GM18508 (cell line): ENCODE results near the gene FABP6.
"Not testable (repeated sequence)": the region's sequence is repeated elsewhere in the genome, so short reads cannot be mapped to it uniquely, and the experiment has no call there.

Experiments
- ATAC-seq: cut with Tn5 transposase; IDR thresholded peaks from one replicate; pipeline ENCODE4 v1.9.1; 2021; ENCODE audit warnings: moderate number of reproducible peaks; ENCODE audit not compliant: insufficient read depth, unreplicated experiment

Gene FABP6, protein sequence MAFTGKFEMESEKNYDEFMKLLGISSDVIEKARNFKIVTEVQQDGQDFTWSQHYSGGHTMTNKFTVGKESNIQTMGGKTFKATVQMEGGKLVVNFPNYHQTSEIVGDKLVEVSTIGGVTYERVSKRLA

DNA sequence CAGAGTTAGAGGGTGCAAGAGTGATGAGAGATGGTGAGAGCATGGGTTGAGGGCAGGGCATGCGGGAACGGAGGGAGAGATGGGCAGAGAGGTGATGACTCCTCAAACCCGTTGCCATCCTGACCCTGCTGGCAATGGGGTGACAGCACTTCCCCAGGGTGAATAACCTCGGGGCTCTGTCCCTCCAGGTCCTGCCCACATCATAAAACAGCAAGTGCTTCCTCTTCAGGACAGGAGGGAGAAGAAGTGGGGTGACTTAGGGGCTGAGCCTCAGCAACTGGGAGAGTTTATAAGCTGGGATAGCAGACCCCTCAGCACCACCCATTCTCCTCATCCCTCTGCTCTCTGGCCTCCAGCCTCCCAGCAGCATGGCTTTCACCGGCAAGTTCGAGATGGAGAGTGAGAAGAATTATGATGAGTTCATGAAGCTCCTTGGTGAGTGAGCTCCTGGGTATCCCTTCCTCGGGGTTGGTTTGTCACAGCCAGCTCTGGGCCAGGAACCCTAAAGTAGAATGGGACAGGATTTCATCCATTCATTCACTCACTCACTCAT is at the start of gene FABP6:
TSS of gene FABP6 (plus strand) at position 317 of the 553 bp plus-strand sequence. CDS start at position 369, 52 bp downstream.
- no peak for ATAC-seq

DNA sequence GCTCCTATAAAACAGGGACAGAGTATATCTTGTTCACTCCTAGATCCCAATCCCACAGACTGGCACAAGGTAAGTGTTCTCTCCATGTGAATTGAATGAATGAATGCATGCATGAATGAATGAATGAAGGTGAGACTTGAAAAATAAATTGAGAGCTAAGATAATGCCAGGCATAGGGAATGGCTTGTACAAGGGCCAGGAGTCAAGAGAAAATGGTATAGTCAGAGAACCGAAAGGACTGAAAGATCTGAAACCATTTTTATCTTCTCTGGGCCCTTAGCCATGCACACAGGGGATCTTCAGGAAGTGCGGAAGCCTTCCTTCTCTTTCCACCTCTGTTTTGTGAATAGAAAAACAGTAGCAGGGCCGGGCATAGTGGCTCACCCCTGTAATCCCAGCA is 48.4 kb upstream of the FABP6 start:
- ATAC-seq, result no peak

DNA sequence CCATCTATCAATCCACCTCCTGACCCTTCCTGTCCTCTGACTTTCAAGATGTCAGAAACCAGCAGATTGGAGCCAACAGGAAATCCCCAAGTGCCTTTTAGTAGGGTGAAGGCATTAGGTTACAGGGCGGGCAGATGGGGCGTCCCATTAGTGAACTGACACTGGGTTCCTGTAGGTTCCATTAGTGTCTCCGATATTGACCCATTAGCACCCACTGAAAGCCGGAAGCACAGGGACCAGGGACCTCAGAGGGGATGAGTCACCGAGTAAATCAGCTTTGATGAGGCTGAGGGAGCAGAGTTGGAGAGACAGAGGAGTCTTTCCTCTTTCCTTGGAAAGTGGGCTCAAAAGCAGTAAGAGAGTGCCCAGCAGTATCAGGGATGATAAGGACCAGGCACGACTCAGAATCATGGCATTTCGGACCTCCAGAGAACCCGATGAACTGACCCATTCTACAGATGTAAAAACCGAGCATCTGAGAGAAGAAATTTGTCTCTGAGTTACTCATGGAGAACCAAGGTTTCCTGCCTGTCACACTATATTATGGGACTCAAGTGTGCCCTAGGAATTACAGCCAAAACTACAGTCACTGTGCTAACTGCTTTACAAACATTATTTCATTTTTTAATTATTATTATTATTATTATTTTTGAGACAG is 47.2 kb upstream of the FABP6 start:
- ATAC-seq, result no peak

DNA sequence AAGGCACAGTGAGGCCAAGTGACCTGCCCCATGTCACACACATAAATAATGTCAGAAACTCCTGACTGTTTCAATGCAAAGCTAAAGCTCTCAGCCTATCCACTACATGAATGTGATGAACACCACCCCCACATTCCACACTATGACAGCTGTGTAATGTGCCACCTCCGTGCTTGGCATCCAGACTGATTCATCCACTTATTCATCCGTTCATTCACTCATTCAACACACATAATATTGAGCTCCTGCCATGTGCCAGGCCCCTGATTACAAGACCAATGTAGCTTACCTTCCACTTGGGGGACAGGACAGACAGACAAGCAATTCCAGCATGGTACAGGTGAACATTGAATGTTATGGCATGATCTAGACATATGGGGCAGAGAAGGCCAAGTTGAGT is 46.2 kb upstream of the FABP6 start:
- ATAC-seq, result no peak

DNA sequence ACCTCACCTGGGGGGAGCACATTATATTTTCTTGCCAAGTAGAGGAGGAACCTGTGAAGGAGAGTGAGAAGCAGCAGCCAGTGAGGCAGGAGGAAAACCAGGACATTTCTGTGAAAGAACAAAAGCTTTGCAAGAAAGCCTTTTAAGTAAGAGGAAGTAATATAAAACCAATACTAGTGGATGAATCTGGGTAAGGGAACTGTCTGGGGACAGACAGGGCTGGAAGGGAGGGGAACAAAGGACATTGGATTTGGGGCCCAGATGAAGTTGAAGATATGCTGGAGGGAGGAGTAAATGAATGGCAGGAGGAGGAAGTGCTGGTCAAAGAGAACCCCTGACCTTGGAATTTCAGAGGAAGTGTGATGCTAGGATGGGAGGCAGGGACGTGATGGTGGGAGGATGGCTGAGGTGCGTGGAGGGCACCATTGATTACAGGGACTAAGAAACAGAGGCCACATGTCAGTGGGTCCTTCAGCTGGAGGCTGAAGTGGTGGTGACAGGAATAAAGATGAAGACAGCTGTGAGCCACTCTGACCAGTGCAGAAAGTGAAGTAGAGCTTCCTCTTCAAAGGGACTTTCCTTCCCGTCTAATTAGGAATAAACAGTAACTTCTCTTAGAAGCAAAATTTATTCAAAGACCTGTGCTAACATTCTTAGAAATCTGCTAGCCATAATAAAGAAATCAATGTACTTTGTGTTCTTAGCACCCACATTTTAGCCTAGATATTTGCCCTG is 43.5 kb upstream of the FABP6 start:
- no peak for ATAC-seq

DNA sequence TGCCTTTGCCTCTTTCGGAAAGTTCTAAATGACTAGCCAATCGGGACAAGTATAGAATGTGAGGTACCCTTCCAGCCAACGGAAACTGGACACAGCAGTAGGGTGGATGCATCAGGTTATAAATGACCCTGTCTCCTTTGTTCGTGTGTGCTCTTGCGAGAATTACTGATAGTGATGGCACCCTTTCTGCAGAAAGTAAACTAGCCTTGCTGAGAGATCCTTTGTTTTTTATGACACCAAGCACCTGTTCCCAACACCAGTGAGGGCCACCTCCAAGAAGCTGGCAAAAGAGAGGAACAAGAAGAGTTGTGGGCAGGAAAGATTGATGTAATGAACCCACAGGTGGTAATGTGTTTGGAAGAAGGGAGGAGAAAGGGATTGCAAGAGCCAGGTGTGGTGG is 42.8 kb upstream of the FABP6 start:
- no peak for ATAC-seq

DNA sequence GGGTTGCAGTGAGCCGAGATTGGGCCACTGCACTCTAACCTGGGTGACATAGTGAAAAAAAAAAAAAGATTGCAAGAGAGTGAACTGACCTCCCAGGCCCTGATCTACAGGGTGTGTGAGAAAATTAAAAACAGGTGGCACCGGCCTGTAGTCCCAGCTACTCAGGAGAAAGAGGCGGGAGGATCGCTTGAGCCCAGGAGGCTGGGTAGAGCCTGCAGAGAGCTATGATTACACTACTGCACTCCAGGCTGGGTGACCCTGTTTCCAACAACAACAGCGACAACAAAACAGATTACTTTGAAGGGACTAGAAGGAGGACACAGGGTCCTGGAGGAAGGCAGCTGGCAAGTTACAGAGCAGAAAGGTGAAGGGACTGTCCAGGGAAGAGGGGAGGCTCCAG is 42.2 kb upstream of the FABP6 start:
- no peak for ATAC-seq

DNA sequence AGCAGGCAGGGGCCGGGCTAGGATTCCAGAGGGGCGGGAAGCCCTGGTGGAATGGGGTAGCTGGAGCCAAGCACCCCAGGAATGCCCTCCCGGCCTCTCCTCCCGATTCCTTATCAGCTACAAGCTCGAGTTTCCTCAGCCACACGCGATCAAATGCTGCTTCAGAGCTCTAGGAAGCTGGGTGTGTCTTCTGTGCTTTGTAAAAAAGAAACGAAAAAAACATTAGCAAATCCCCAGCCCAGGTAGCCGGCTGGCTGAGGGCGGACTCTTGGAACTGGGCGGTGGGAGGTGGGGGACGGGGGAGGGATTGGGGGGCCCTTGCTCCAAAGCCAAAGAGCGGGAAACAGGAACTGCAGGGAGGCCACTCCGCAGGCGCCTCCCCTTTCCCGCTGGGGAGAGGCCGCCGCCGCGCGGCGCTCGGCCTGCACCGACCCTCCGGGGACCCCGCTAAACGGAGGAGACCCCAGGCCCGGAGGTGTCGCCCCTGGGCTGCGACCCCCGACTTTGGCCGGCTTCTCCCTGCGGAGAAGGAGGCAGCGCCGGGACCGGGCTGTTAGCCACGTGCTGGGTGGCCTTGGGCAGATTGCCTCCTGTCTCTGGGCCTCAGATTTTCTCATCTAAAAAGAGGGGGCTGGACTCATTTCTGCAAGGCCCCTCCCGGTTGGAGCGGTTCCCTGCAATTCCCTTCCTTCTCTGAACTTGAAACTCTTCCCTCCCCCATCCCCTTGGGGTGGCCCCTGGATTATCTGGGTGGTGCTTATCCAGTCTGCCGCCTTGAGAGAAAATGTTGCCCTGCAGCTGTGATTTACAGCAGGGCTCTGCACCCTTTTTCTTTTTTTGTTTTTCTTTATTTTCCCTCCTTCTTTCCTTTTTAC is 40.9 kb upstream of the FABP6 start:
- no peak for ATAC-seq

DNA sequence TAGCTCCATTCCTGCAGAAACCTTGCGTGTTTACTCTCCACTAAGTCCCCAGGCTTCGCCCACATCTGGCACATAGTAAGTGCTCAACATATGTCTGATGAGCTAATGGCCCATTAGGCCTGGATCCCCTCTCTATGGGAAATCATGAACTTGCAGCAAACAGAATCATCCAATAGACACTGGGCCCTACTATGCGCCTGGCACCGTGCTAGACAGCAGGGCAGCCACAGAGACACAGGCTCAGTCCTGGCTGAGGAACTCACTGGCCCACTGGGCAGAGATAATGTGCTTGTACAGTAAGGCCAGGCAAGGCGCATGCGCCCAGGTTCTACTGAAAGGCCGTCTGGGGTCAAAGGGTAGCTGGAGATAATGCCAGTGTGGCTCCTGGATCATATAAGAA is 36.9 kb upstream of the FABP6 start:
- ATAC-seq, result no peak

DNA sequence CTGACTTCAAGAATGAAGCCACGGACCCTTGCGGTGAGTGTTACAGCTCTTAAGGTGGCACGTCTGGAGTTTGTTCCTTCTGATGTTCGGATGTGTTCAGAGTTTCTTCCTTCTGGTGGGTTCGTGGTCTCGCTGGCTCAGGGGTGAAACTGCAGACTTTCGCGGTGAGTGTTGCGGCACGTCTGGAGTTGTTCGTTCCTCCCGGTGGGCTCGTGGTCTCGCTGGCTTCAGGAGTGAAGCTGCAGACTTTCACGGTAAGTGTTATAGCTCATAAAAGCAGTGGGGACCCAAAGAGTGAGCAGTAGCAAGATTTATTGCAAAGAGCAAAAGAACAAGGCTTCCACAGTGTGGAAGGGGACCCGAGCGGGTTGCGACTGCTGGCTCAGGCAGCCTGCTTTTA is 36.2 kb upstream of the FABP6 start:
- ATAC-seq, result not testable (repeated sequence)

DNA sequence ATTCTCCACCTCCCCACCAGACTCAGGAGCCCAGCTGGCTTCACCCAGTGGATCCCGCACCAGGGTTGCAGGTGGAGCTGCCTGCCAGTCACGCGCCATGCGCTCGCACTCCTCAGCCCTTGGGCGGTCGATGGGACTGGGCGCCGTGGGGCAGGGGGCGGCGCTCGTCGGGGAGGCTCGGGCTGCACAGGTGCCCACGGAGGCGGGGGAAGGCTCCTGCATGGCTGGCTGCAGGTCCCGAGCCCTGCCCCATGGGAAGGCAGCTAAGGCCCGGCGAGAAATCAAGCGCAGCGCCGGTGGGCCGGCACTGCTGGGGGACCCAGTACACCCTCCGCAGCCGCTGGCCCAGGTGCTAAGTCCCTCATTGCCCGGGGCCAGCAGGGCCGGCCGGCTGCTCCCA is 35.5 kb upstream of the FABP6 start:
- not testable (repeated sequence) for ATAC-seq

DNA sequence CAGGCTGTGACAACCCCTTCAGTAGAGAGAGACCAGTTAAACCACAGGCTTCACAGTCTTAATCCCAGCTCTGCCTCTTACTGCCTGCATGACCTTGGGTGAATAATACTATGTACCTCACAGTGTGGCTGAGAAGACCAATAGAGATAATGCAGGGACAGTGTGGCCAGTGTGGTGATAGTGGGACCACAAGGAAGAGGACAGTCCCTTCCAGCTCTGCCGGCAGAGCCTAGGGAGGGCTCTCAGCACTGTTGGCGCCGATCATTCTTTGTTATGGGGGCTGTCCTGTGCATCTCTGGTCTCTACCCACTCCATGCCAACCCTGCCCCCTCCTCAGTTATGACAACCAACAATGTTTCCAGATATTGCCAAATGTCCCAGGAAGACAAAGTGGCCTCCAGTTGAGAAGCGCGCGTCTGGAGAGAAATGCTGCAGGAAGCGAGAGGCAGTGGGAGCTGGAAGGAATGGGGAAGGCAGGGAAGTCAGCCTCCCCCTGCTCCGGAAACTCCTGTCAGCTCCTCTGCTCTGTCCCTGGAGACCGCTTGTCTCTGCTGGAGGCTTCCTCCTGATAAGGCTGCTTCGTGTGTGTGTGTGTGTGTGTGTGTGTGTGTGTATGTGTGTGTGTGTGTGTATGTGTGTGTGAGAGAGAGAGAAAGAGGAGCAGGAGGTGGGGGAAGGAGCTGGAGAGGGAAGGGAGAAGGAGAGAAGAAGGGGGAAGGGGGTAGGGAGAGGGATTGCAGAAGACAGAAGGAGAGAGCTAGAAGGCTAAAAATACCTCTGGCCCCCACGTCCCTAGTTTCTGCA is 31.8 kb upstream of the FABP6 start:
- ATAC-seq, result no peak

DNA sequence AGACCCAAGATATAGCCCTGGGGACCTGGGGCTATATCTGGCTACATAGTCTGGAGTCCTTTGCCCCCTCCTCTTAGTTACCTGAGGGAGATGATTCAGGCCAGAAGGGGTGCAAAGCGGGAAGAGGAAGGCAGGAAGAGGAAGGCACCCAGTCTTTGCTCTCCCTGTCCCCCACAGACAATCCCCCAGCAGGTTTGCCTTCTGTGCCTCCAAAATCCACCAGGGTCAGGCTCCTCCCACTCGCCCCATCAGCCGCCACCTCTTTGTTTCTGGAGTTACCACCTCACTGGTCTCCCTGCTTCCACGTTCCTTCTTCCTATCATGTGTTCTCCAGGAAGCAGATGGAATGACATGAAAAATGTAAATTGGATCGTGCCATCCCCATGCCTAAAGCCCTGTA is 31.2 kb upstream of the FABP6 start:
- no peak for ATAC-seq

DNA sequence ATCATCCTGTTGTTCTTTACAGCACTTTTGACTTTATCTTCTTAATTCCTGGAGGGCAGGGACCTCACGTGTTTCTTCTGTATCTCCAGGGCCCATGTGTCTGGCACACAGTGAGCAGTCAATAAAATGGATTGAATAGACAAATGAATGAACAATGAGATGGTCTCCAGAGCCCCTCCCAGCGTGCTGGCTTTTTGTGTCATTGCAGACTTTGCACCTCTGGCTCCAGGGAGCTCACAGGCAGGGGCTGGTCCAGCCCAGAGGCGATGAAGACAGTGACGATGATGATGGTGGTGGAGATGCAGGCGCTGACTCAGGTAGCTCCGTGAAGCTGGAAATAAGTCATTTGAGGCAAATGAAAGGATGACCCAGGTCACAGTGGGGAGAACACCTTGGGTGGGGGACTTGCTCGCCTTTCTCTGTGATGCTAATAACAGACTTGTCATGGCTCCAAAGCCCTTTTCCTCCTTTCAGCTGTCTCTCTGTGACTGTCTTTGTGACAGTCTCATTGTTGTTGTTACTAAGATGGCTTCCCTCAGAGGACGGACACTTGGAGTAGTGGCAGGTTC is 30.4 kb upstream of the FABP6 start:
- ATAC-seq, result no peak

DNA sequence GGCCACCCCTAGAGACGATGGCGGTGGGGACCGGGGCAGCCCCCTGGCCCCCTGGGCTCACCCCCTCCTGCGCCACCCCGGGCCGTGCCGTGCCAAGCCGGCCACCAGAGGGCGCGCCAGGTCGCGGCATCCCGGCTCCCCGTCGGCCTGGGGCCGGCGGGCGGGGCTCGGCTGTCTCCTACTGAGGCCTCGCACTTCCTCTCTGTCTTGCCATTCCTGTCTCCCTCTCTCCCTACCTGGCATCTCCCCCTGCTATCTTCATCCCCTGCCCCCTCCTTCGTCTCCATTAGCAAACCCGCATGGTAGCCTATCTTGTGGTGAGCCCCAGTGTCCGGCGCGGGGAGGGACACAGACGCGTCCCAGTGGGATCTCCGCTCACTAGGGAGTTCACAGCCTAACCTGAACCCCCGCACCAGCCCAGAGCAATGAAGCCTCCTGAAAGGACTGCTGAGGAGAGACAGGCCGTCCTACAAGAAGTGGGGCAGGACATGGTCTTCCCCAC is 29.8 kb upstream of the FABP6 start:
- no peak for ATAC-seq

DNA sequence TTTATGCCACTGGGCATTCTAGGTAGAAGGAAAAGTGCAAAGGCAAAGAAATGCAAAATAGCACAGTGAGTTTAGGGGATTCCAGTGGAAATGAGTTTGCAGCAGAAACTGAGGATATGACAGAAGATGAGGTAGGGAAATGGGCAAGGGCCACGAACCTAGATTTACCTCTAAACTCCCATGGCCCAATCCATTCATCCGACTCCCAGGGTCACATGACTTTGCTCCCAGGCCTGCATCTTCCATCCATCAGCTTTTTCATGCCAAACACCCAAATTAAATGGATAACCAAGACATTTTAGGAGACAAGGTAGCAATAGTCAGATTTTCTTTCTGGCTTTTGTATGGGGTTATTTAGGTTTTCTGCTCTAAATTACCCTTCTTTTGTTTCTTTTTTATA is 22.2 kb upstream of the FABP6 start:
- no peak for ATAC-seq

DNA sequence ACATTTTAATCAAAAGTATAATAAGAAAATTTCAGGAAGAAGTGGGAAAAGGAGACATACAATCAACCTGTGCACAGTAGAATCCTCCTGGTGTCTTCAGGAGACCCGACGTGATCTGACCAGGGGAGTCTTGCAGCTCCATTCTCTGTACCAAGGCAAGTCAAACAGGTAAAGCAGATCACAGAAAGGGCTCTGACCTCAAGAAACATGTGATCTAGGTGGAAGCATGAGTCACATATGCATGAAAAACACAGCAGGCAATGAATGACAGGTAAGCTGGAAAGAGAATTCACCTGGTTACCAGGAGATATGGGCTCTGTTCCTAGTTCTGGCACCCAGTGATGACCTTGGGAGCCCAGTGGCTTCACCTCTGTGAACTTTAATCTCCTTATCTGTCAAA is 19.4 kb upstream of the FABP6 start:
- no peak for ATAC-seq

DNA sequence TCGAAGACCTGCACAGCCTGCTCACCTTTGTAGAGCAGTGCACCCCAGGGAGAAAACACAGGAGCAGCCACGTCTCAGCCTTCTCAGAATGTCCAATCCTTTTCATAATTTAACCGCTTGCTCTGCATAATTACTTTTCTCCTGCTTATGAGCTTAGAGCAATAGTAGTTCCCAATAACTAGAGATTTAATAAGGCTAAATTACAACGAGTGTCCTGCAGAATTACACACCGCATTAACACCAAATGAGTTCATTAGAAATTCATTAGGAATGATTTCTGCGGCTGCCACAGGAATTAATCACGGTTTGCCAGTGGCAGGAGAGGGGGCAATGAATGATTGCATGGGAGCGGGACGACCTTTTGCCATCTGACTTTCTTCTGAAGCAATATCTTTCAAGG is 18.7 kb upstream of the FABP6 start:
- no peak for ATAC-seq

DNA sequence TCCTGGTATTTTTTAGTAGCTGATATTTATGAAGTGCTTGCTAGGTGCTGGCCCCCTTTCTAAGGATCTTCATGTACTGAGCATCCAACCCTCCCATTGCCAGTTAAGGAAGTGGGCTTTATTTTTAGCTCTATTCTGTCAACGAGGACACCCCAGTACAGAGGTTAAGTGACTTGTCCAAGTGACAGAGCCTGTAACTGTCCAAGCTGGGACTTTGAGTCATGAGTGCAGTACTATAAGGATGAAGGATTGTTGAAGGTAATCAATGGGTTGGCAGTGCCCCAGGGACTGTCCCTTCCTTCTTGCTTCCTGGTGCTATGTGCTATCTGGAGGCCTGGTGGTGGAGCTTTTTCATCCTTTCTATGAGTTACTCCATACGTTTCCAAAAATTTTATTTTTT is 18.0 kb upstream of the FABP6 start:
- ATAC-seq, result no peak
